22Rv1 (cell line): ENCODE results near the gene SYNPR.

Source experiments
- ZFX ChIP-seq: fragments of 450-650 bp; IDR thresholded peaks from 2 replicates; pipeline ENCODE4 v1.6.1; 2017; ENCODE audit warnings: antibody characterized with exemption, borderline replicate concordance
- TF ChIP-seq, protein P1 (sequence below): fragments of 450-650 bp; IDR thresholded peaks from 2 replicates; pipeline ENCODE4 v1.5.1; 2017; ENCODE audit warnings: mild to moderate bottlenecking

DNA sequence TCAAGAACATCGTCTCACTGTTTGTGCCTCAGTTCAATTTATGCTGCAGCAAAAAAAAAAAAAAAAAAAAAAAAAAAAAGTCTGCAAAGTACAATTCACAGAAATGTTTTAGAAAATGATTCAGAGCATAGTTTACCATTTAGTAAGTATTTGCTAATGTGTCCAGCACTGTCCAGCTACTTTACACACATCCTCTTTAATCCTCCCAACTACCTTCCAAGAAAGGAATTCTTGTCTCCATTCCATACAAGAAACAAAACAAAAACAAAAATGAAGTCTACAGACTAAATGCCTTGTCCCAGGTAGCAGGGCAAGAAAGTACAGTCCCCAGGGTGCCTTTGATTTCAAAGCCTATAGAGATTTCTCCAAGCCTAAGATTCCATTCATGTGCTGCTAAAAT is 335.5 kb downstream of the SYNPR start:
- TF ChIP-seq, protein P1, sequence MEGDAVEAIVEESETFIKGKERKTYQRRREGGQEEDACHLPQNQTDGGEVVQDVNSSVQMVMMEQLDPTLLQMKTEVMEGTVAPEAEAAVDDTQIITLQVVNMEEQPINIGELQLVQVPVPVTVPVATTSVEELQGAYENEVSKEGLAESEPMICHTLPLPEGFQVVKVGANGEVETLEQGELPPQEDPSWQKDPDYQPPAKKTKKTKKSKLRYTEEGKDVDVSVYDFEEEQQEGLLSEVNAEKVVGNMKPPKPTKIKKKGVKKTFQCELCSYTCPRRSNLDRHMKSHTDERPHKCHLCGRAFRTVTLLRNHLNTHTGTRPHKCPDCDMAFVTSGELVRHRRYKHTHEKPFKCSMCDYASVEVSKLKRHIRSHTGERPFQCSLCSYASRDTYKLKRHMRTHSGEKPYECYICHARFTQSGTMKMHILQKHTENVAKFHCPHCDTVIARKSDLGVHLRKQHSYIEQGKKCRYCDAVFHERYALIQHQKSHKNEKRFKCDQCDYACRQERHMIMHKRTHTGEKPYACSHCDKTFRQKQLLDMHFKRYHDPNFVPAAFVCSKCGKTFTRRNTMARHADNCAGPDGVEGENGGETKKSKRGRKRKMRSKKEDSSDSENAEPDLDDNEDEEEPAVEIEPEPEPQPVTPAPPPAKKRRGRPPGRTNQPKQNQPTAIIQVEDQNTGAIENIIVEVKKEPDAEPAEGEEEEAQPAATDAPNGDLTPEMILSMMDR: no peak
- no peak for TF ChIP-seq ZFX
